ENCODE results near the gene DALRD3. TPM values are rescaled to one million over a fixed set of nuclear protein-coding genes. Genes with fewer than 3 reads are reported as not detected.

DALRD3 gene
- total and polyA plus RNA-seq, 2 of the 8 experiments (the other 6 are each of a cell fraction or from before 2014, with no cell fraction given): 30.4 to 86.5 TPM

DNA sequence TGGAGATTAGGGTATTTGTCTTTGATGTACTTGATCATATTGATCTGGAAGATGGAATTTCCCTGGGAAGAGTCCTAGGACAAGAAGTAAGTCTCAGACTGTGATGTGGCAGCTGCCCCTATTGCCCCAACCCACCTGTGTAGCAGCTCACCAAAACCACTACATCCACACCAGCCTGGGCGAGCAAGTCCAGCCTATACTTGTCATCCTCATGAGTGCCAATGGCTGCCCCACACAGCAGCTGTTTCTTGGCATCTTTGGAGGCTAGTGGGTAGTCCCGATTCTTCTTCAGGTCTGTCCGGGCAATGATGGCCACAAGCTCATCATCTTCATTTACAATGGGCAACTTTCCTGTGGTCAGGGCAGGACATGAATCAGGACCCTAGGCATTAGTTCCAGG lies 8.2 kb upstream of the DALRD3 start (continued):
- TF ChIP-seq, protein P1, sequence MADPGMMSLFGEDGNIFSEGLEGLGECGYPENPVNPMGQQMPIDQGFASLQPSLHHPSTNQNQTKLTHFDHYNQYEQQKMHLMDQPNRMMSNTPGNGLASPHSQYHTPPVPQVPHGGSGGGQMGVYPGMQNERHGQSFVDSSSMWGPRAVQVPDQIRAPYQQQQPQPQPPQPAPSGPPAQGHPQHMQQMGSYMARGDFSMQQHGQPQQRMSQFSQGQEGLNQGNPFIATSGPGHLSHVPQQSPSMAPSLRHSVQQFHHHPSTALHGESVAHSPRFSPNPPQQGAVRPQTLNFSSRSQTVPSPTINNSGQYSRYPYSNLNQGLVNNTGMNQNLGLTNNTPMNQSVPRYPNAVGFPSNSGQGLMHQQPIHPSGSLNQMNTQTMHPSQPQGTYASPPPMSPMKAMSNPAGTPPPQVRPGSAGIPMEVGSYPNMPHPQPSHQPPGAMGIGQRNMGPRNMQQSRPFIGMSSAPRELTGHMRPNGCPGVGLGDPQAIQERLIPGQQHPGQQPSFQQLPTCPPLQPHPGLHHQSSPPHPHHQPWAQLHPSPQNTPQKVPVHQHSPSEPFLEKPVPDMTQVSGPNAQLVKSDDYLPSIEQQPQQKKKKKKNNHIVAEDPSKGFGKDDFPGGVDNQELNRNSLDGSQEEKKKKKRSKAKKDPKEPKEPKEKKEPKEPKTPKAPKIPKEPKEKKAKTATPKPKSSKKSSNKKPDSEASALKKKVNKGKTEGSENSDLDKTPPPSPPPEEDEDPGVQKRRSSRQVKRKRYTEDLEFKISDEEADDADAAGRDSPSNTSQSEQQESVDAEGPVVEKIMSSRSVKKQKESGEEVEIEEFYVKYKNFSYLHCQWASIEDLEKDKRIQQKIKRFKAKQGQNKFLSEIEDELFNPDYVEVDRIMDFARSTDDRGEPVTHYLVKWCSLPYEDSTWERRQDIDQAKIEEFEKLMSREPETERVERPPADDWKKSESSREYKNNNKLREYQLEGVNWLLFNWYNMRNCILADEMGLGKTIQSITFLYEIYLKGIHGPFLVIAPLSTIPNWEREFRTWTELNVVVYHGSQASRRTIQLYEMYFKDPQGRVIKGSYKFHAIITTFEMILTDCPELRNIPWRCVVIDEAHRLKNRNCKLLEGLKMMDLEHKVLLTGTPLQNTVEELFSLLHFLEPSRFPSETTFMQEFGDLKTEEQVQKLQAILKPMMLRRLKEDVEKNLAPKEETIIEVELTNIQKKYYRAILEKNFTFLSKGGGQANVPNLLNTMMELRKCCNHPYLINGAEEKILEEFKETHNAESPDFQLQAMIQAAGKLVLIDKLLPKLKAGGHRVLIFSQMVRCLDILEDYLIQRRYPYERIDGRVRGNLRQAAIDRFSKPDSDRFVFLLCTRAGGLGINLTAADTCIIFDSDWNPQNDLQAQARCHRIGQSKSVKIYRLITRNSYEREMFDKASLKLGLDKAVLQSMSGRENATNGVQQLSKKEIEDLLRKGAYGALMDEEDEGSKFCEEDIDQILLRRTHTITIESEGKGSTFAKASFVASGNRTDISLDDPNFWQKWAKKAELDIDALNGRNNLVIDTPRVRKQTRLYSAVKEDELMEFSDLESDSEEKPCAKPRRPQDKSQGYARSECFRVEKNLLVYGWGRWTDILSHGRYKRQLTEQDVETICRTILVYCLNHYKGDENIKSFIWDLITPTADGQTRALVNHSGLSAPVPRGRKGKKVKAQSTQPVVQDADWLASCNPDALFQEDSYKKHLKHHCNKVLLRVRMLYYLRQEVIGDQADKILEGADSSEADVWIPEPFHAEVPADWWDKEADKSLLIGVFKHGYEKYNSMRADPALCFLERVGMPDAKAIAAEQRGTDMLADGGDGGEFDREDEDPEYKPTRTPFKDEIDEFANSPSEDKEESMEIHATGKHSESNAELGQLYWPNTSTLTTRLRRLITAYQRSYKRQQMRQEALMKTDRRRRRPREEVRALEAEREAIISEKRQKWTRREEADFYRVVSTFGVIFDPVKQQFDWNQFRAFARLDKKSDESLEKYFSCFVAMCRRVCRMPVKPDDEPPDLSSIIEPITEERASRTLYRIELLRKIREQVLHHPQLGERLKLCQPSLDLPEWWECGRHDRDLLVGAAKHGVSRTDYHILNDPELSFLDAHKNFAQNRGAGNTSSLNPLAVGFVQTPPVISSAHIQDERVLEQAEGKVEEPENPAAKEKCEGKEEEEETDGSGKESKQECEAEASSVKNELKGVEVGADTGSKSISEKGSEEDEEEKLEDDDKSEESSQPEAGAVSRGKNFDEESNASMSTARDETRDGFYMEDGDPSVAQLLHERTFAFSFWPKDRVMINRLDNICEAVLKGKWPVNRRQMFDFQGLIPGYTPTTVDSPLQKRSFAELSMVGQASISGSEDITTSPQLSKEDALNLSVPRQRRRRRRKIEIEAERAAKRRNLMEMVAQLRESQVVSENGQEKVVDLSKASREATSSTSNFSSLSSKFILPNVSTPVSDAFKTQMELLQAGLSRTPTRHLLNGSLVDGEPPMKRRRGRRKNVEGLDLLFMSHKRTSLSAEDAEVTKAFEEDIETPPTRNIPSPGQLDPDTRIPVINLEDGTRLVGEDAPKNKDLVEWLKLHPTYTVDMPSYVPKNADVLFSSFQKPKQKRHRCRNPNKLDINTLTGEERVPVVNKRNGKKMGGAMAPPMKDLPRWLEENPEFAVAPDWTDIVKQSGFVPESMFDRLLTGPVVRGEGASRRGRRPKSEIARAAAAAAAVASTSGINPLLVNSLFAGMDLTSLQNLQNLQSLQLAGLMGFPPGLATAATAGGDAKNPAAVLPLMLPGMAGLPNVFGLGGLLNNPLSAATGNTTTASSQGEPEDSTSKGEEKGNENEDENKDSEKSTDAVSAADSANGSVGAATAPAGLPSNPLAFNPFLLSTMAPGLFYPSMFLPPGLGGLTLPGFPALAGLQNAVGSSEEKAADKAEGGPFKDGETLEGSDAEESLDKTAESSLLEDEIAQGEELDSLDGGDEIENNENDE (IDR thresholded peaks at IDR 0.05; ENCODE audit: insufficient replicate concordance, low read length): no peak
- no peak for TF ChIP-seq SRF (IDR thresholded peaks at IDR 0.05; ENCODE audit: low read depth, low read length)
- no peak for TF ChIP-seq POLR2A (IDR thresholded peaks at IDR 0.05; ENCODE audit: control extremely low read depth in 1 of 2, low read depth in 2 of 2, low read length in 2 of 2)
- no peak for TF ChIP-seq HDAC2 (IDR thresholded peaks at IDR 0.05; ENCODE audit: borderline replicate concordance in 1 of 2, low read depth in 2 of 2, low read length in 2 of 2)
- no peak for TF ChIP-seq CBX8 (IDR thresholded peaks at IDR 0.05; ENCODE audit: borderline replicate concordance, low read depth, low read length)
- no peak for TF ChIP-seq FOSL1 (IDR thresholded peaks at IDR 0.05; ENCODE audit: insufficient read depth, low read depth, low read length)
- TF ChIP-seq TCF12 (IDR thresholded peaks at IDR 0.05; ENCODE audit: low read depth, low read length): no peak
- TF ChIP-seq MAFK (IDR thresholded peaks at IDR 0.05; ENCODE audit: low read depth, low read length): no peak
